Mucosa of descending colon (tissue), 3 donors: ENCODE measurements around the gene CDH4. TPM values are rescaled to one million over a fixed set of nuclear protein-coding genes. Genes with fewer than 3 reads are reported as not detected.

Experiments
- ATAC-seq: fragments of 200-7000 bp; cut with Tn5 transposase; one replicate; pipeline ENCODE4 v1.9.1; 2020; ENCODE audit warnings: mild to moderate bottlenecking, moderate library complexity
- DNase-seq, 3 donors: peaks; one replicate each; pipeline ENCODE4 v3.0.0-alpha.2; 2020
- H3K36me3 ChIP-seq: fragments of 200-600 bp; one replicate; pipeline ENCODE4 v1.8.0; 2021; ENCODE audit warnings: low read depth, mild to moderate bottlenecking
- H3K4me1 ChIP-seq: fragments of 200-600 bp; one replicate; pipeline ENCODE4 v1.8.0; 2021; ENCODE audit warnings: low read depth, mild to moderate bottlenecking
- H3K4me3 ChIP-seq: fragments of 200-600 bp; one replicate; pipeline ENCODE4 v1.8.0; 2021; ENCODE audit warnings: mild to moderate bottlenecking
- H3K9me3 ChIP-seq: fragments of 200-600 bp; one replicate; pipeline ENCODE4 v1.8.0; 2021; ENCODE audit warnings: mild to moderate bottlenecking
- CTCF ChIP-seq: fragments of 200-600 bp; IDR thresholded peaks from one replicate; pipeline ENCODE4 v1.8.0; 2022; ENCODE audit warnings: antibody characterized with exemption, mild to moderate bottlenecking
- intact Hi-C, 2 donors: fragments of 100-400 bp; cut with DNase I in 1 of 2; cut with micrococcal nuclease in 1 of 2; formaldehyde crosslinking; loops; one replicate each; pipeline versions ENCODE4 v1.11.0 to v1.11.1; 2022; cut with DNase I, micrococcal nuclease
- total RNA-seq, 3 donors: library from RNA; stranded (reverse); fragmentation: NEBNext Ultra II Directional in 2 of 3; extraction: Animal tissue kit (Norgen Biotek cat#: 25700) in 2 of 3; gene quantifications; one replicate each; pipeline versions ENCODE4 v1.2.1 to v1.2.4, GENCODE V29; 2021 to 2023
- donor health status: DM: no; HTN: no; CAD: no; lungs with moderate emphysema.
- donor health status: DM: no; HTN: no; CAD: no.
- donor health status: DM: no; HTN: yes; CAD: no.

The CDH4 gene
- total RNA-seq, 3 donors from 2014 or later = 0.16 TPM; not detected in 2

- ATAC-seq (no peak), DNase-seq (no peak)
- TF ChIP-seq CTCF = no peak
- Histone ChIP-seq H3K4me1 (no peaks in the 10 kb centered on the region), H3K4me3 (no peak overlapping the region), H3K9me3 (no peaks in the 10 kb centered on the region), H3K36me3 (no peaks in the 10 kb centered on the region)
- intact Hi-C loops = no loop called here
Measured at GRCh38 chr20:61599541-61599992, 347.5 kb downstream of the CDH4 start.

DNA sequence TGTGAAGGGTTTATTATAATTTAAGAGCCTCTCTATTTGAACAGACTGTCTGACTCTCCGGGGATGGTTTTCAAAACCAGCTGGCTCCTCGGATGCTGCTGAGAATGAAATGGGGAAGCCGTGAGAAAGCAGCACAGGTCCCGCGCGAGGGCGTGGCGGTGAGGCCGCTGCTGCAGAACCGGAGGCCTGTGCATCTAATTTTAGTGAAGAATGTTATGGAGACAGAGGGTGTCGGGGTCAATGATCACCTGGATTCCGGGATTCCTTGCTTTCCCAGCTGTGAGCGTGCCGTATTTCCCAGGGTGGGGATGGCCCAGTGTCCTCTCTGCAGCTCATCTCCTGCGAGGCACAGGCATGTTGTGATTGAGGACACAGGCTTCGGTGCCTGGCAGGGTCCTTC lies 348.0 kb downstream of the CDH4 start:
- DNase-seq = no peak
- Histone ChIP-seq H3K36me3 (no peaks in the 10 kb centered on the region), H3K9me3 (no peaks in the 10 kb centered on the region), H3K4me3 (no peak overlapping the region), H3K4me1 (no peaks in the 10 kb centered on the region)
- intact Hi-C loops = no loop called here
- no peak for TF ChIP-seq CTCF
- ATAC-seq = no peak

DNA sequence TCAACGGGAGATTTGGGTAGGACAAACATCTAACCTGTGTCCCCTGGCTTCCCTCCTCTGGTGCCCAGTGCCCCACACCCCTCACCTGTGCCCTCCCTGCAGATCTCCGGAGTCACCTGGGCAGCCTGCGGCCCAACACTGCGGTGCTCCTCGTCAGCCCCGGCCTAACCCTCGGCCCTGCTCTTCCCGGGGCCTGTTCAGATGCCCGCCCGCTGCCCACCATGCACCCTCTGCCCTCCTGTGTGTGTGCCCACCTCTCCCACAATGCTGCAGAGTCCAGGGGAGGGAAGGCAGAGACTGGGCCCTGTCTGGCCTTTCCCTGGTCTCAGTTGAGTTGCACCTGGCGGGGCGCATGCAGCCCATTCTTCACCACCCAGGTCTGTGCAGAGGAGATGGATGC lies 349.3 kb downstream of the CDH4 start:
- ATAC-seq = no peak
- H3K36me3 ChIP-seq = no peaks in the 10 kb centered on the region
- H3K9me3 ChIP-seq = no peaks in the 10 kb centered on the region
- TF ChIP-seq CTCF = no peak
- intact Hi-C loops = no loop called here
- no peaks in the 10 kb centered on the region for H3K4me1 ChIP-seq
- no peak for DNase-seq
- H3K4me3 ChIP-seq = no peak overlapping the region

- no peaks in the 10 kb centered on the region for H3K36me3 ChIP-seq
- H3K4me1 ChIP-seq = no peaks in the 10 kb centered on the region
- H3K9me3 ChIP-seq = no peaks in the 10 kb centered on the region
- DNase-seq = no peak
- no peak overlapping the region for H3K4me3 ChIP-seq
- intact Hi-C loops = no loop called here
- TF ChIP-seq CTCF = no peak
- no peak for ATAC-seq
Measured at GRCh38 chr20:61601853-61602252, 349.8 kb downstream of the CDH4 start.

DNA sequence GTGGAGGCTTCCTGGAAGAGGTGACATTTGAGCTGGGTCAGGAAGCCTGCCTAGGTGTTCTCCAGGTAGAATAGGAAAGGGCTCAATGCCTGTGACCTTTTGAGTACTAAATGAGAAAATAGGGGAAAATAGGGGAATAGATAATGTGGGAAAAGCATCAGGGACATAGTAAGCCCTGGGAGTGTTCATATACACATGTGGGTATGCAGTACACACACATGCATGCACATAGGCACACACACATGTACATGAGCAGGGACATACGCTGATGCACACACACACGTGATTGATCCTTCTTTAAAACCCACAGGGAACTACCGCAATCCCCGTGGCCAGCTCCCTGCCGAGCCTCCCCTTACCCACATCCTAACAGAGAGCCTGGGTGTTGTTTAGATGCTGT lies 351.7 kb downstream of the CDH4 start:
- Histone ChIP-seq H3K4me3 (no peak overlapping the region), H3K4me1 (no peaks in the 10 kb centered on the region), H3K36me3 (no peaks in the 10 kb centered on the region), H3K9me3 (no peaks in the 10 kb centered on the region)
- no peak for ATAC-seq
- DNase-seq = no peak
- intact Hi-C loops = no loop called here
- no peak for TF ChIP-seq CTCF

DNA sequence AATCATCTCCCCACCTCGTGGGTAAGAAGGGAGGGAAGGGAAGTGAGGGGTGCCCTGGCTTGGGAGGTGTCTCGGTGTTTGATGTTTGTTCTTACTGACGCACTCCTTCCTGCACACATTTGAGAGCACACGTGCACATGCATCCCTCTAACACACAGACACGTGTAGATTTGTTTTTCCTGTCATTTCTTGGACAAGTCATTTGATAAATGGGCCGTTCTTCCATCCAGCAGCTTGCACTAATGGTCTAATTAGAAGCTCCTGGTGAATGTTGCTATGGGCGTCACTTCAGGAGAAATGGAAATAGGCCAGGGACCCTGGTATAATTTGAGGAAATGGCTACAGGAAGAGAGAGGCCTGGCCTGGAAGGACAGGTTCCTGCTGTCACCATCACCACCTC lies 352.5 kb downstream of the CDH4 start:
- no peaks in the 10 kb centered on the region for H3K36me3 ChIP-seq
- H3K4me1 ChIP-seq = no peaks in the 10 kb centered on the region
- TF ChIP-seq CTCF = no peak
- intact Hi-C loops = no loop called here
- H3K4me3 ChIP-seq = no peak overlapping the region
- no peak for DNase-seq
- no peak for ATAC-seq
- H3K9me3 ChIP-seq = no peaks in the 10 kb centered on the region
